NOMO-1 treated with DMSO at 0.1 percent for 48 hours (cell line): ENCODE data around the gene ZCWPW2.

Experiments
- DNase-seq: peaks from one replicate; lab custom pipeline; 2025; ENCODE audit not compliant: unreplicated experiment; lab: John Stamatoyannopoulos, UW

ZCWPW2 gene, protein sequence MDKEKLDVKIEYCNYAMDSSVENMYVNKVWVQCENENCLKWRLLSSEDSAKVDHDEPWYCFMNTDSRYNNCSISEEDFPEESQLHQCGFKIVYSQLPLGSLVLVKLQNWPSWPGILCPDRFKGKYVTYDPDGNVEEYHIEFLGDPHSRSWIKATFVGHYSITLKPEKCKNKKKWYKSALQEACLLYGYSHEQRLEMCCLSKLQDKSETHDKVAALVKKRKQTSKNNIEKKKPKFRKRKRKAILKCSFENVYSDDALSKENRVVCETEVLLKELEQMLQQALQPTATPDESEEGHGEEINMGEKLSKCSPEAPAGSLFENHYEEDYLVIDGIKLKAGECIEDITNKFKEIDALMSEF

DNA sequence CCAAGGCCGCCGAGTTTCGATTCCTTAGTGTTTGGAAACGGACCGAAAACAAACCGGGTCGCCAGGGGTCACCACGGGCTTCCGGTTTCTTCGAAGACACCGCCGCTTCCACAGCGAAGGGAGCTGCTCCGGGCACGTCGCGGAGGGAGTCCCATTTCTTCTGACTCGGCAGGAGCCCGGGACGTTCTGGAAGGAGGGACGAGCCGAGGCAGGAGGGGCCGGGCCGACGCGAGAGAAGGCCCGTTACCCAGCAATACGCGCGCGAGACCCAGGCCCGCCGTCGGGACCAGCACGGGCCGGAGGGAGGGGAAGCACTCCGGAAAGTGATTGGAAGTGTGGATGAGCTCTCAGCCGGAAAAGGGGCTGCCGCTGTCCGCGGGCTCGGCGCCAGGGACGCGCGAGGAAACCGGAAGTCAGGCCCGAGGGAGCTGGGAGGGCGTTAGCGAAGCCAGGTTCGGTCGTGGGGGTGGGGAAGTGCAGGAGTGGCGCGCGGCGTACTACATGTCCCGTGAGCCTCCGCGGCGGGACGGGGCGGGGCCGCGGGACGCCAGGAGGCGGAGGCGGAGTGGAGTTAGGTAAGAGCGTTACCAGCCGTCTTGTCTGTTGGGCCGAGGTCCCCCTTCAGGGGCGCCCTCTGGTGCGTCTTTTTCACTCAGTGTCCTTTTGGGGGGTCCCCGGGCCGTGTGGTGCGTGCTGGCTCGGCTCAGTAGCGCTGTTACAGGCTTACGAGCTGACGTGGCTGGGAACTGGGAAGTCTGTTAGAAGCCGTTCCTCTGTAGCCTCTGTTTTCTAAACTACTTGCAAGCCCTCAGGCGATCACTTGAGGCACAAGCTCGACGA is at the start of gene ZCWPW2, which contains the start of gene AZI2:
TSS of gene ZCWPW2 (plus strand) at position 93 of the 840 bp plus-strand sequence. CDS start 64,348 bp downstream, outside the sequence.
TSS of gene AZI2 (minus strand) at position 196 of the 840 bp plus-strand sequence. CDS start 8,207 bp downstream, outside the sequence.
- peak; percentile 94 for DNase-seq

DNA sequence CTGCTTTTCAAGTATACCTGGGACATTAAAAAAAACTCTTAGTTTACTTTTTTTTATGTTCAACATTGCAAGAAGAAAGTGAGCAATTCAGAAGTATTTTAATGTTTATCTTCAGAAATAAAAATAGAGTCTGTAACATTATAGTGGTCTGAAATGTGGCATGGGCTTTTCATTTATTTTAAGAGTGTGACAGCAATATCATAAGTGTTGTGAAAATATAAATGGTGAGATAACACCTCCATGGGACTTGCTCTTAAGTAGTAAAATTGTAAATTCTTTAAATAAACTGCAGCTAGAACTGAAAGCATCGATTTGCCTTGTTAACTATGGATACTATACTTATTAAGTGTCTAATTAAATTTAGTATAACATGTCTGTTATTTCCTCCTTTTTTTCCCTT is 48.8 kb upstream of the ZCWPW2 start:
- no peak for DNase-seq

DNA sequence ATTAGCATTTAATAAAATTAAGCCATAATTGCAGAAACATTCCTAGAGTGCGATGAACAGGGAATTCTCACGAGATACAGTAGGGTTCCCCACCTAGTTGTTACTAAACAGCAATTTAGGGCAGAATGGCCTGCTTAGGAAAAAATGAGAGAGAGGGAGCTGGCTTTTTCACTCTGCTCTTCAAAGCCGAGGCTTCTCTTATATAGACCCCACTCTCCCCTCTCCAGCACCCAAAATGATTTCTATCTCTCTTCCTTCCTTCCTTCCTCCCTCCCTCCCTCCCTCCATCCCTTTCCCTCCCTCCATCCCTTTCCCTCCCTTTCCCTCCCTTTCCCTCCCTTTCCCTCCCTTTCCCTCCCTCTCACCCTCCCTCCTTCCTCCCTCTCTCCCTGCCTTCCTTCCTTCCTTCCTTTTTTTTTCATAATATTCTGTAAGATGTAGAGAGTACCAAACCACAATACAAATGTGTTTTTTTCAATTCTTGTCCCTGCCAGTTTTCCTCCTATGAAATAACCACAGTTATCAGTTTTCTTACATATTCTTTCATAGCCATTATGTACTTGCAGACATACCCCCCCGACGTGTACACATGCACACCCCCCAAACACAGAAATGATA is 48.1 kb upstream of the ZCWPW2 start:
- no peak for DNase-seq

DNA sequence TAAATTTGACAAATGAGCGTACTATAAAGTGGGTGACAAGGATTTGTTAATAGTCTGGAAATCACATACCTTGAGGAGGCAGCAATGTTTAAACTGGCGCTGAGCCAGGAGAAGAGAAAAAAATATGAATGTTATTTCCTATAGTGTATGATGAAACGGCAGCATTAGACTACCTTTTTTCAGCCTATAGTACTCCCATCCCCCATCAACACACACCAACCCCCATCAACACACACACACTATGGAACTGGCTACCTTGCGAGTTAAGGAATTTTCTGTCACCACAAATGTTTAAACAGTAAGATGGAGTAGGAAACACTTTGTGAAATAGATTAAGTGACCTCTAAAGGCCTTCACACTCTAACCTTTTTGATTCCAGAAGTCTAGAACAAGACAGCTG is 46.8 kb upstream of the ZCWPW2 start:
- DNase-seq = no peak

DNA sequence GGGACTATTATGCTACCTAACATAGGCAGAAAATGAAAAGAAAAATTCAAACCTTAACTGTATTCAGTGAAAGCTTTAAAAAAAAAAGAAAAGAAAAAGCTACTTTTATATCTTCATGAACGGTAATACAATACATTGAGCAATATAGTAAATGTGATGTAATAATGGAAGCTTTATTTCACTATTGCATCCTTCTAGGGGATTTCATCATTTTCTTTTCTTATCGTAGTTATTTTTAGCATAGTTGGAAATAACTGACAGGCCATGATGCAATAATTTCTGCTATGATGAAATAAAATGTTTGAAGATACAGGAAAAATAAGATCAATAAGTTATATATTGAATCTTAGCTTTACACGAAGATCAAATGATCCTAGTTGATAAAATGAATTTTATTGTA is 40.3 kb upstream of the ZCWPW2 start:
- DNase-seq = peak; percentile 74

DNA sequence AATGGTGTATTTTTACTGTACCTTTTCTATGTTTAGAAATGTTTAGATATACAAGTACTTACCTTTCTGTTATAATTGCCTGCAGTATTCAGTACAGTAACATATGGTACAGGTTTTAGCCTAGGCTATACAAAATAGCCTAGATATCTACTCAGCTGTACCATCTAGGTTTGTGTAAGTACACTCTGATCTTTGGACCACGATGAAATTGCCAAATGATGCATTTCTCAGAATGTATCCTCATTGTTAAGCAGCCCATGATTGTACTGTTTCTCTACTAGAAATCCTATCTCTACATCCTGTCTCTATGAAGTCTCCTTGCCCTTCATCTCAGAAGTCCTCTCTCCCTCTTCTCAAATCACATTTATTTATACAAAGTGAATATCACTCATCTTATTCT is 32.8 kb upstream of the ZCWPW2 start:
- DNase-seq = no peak

DNA sequence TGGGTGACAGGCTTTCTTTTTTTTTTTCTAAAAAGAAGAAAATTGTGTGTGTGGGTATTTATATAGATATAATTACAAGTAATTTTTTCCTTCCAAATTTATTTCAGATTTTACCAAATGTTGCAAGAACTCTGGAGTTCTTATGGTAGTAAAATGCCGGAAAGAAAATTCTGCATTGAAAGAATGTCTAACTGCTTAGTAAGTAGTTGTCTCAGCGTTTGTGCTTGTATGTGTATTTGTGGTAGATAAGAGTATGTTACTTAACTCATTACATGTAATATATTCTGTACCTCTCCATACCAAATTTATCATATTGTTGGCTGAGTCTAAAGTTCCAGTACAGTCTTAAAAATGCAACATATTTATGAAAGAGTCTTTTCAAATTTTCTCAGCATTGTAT is 32.3 kb upstream of the ZCWPW2 start:
- no peak for DNase-seq

DNA sequence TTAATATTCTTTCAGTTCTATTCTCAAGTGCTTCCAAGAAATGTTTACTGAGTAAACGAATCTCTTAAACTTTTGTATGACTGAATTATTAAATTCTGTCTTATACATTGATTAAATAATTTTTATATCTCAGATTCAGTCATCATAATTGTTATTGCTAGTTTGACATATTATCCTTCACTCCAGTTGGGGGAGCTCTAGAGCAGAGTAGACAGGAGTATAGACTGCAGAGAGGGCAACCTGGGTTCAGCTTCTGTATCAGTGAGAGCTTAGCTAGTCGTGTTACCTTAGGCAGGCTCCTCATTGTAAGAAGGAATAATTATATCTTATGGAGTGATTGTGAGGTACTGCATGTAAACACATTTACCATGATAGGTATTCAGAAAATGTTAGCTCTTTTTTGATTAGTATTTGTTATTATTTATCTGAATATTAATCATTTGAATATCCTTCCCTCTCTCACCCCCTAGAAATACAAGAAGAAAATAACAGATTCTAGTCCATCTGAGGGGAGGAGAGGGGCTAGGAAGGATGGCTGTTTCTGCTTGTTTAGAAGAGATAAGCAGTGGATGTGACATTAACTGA is 31.0 kb upstream of the ZCWPW2 start:
- DNase-seq = peak; percentile 54

DNA sequence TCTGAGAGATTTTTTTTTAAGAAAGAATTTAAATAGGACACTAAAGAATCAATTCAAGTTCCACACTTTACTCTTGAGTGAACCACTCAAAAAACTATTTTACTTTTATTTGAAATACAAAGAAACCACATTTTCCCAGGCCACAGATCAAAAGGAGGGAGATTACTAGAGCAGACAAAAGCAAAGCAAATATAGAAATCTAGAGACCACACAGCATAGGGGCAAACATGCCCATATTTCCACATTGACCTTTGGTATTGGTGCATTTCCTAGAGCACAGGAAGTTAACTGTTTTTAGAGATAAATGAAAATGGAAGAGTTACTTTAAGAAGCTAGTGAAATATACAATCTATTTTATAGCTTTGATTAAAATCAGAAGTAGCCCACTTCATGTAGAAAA is 27.5 kb upstream of the ZCWPW2 start:
- no peak for DNase-seq

DNA sequence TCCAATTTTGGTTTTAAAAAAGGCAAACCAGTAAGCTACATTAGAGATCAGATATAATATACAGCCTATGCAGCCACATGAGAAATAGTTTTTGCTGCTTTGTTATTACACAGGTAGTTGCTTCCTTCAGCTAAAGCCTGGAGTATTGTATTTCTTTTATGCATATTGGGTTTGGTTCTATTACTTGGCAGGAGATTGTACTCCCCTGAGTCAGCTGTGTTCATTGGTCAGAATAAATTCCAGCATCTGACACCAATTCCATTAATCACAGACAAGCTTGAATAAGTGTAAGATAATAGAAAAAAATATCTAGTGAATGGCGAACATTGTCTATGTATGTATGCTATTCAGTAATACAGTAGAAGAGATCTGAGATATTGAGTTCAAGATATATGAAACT is 26.1 kb upstream of the ZCWPW2 start:
- no peak for DNase-seq

DNA sequence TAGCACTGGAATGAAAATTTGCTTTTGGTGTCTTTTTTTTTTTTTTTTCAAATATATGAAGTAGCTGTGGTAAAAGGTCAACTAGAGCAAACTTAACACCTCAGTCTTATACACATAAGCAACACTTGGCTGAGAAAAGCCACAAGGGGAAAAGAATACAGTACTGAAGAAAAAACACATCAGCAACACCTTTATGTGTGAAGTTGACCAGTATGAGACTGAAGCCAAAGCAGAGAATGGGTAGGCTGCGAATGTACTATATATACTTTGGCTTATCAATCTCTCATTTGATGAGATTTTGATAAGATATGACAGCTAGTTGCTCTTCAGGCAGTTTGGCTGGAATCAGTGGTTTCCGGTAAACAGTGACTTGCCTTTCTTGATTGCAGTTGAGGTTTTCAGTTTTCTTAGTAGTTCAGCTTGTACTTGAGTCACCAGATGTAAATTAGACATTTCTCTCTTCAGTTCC is 22.0 kb upstream of the ZCWPW2 start:
- DNase-seq = peak; percentile 89

DNA sequence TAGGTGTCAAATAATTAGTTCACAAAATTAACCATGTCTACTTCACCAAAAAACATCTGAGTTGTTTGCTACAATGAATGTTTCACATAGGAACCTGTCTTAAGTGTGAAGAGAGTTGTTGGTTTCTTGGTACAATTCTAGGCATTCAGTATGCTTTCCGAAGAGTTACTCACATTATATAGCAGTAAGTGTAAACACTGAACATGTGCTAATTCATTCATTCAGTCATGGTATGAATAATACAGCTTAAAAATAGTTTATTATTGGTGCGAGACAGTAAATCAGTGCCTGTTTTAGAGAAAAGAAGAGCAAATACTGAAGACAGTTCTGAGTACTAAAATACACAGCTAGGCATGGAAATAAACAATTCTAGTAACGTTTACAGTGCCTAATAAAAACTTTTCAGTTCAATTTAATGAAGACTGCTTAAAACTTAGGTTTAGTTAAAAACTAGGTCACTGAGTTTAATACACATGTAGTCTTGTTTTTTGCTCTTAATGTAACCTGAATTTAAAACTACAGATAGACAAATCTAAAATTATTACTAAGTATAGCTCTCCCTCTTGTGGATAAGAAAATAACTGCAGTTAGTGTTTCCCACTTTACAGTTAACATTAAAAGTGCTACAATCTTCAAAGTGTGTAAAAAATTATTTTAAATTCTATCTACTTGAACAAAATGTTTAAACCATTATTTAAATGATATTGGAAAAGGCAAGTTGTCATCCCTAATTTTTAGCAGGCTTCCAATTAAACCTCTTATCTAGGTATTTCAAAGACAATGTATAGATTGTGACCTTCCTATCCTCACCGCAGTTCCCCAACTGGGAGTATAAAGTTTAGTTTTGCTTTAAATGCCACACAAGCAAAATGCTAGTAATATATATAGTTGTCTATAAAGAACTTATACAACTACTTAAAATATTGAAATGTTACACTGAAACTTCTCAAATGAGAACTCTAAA is 20.1 kb upstream of the ZCWPW2 start:
- DNase-seq = peak; percentile 65

DNA sequence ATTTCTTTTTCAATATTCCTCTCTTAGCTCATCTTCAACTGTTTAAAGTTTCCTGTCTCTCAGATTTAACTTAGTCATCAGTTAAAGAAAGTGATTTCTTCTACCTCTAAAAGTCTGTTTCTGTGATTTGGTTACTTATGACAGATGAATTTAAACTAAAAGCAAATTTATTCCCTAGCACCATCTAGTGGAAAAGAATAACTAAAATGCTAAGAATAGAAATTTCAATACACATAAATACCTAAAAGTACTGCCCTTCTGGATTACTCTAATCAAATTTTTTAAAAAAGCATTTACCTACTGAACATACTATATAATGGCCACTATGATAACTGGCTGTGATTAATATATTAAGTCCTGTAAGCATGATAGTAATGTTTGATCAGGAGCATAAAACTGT is 14.0 kb upstream of the ZCWPW2 start:
- peak; percentile 10 for DNase-seq

DNA sequence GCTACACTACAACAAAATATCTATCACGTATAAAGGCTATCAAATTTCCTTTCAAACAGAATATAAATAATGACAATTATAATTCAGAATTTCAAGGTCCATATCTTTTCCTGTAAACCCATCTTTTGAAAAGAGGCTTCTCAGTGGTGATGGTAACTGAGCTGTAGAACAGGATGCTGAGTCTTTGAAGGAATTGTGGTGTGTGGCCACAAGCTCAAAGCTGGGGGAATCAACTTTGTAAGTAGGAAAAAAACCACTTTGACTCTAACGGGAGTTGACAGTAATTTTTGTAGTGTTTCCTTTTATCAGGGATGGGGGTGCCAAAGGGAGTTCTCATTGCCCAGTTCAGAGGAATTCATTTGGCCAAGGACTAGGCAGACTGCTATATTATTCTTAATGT is 13.3 kb upstream of the ZCWPW2 start:
- DNase-seq = no peak

DNA sequence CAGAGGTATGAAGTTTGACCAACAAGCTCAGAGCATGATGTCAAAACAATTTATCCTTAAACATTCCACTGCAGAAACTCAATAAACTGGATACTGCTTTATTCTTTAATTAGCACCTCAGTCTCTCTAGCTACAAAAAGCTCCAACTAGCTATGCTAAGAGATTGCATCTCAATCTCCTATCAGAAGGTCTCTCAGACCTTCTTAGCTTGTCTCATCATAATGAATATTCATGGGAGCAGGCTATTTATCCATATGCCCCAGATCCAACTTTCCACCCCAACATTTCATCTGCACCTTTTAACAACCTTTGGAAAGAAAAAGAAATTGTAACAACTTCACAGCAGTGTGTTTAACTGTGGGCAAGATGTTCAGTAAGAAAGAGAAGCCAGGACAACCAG is 11.3 kb upstream of the ZCWPW2 start:
- no peak for DNase-seq

DNA sequence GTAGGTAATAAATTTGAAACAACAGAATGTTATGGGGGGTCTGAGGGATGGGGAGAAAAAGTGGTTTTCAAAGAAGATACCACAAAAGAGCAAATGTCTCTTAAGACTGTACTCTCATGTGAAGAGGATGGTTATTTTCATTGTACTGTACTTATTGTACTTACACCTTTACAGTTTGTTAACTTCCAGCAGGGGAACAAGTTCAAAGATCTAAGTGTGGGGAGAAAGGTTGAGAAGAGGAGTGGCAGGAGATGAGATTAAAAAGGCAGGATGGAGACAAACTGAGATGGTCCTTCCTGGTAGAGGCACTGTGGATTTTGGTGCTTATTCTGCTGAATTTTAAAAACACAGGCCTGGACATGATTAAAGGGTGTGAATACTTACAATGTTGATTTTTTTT is 5.4 kb upstream of the ZCWPW2 start:
- no peak for DNase-seq

DNA sequence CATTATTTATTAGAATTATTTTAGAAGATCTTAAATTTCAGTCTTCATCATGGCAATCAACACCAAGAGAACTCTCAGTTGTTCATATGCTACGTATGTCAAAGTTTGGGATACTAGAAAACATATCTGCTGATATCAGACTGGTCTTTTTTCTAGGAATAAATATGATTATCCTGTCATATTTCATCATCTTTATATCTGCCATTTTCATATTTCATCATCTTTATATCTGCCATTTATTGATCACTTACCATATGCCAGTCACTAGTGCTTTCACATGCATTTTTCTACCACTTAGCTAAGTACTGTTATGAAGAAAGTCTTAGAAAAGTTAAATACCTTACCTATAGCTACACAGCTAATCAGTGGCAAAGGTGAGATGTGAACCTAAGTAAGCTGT is 2.8 kb upstream of the ZCWPW2 start:
- no peak for DNase-seq

DNA sequence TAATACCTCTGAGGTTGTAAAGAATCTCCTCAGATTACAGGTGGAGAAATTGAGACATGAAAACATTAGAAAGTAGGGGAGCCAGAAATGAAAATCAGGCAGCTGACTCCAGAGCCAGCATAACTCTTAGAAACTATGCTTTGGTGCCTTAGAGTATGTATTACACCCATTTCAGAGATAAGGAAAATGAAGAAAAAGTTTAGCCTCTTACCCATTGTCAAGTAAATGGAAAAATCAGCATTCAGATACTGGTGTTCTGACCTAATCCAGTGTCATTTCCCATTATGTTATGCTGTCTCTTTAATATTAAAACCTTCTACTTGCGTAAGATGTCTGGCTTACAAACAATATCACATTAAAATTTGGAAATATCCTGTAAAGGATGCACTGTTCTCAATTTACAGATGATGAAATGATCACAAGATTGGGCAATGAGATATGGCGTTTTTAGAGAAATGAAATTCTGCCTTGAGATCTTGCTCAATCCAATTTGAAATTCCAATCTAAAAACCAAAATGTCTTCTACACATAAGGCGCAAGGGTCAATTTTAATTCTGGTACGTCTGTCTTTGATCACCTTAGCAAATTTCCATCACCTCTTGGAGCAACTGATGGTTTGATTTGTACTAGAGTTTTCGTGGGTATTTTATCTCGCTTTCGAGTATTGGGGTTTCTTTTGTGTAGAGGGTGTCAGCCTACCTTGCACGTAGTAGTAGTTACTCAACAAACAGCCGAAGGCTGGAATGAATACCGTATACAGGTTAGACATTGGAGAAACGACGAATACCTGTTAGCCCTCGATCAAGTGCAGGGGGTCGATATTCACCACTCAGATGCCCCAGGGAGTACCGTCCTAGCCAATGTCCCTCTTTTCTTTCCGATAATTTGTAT is 902 bp upstream of the ZCWPW2 start:
- DNase-seq = peak; percentile 88

DNA sequence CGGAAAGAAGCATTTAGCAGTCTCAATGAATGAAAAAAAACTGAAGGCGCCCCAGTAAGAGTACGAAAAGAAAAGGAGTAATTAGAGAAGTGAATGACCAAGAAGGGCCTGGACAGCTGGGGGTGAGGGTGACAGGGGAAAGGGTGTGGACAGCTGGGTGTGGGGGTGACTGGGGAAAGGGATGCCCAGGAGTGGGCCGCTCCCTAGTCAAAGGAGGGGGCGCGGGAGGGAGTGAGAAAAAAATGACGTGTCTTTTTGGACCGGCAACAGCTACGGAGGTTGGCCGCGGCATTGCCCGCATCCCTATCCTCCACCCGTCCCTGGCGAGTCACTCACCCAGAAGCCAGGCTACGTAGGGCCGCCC is 274 bp upstream of the ZCWPW2 start:
- no peak for DNase-seq
